ENCODE results near the gene HPDL. TPM values are rescaled to one million over a fixed set of nuclear protein-coding genes. Genes with fewer than 3 reads are reported as not detected.

HPDL gene
- total and polyA plus RNA-seq, 2 of the 4 experiments (the other 2 are of a cell fraction): 0.54 to 1.1 TPM

GRCh38 chr1:45327644-45328515 is 1.2 kb downstream of the HPDL start:
- WGBS, 2 experiments (ENCODE audit: extremely low coverage in 2 of 2, insufficient read length in 1 of 2): 60% methylated on average over 11 of the region's 19 CpGs; no CpG with 5 or more reads in 1 of the 2 experiments
- ChIA-PET CTCF (no interaction called here), POLR2A (ENCODE audit: unreplicated experiment) (no interaction called here)
- H3K27me3 ChIP-seq (ENCODE audit: control insufficient read depth, insufficient read depth, low read length): no peaks in the 10 kb centered on the region
- H3K56ac ChIP-seq (ENCODE audit: extremely low read depth, insufficient read depth, low read length): no peak overlapping the region
- H2AK9ac ChIP-seq (replicated peaks; ENCODE audit: low read depth, low read length, poor library complexity): peak overlapping the region; percentile 60
- peaks cover 16% of the 10 kb centered on the region for H3K36me3 ChIP-seq (ENCODE audit: control insufficient read depth, insufficient read depth, low read length)
- H3K9me1 ChIP-seq (ENCODE audit: insufficient read depth, low read length): peaks cover 3% of the 10 kb centered on the region; the same call in 1 of the 2 replicates
- BruUV-seq (replicated peaks): no TSS peak
- H3K27ac ChIP-seq (ENCODE audit: insufficient read depth, low read length): no peak overlapping the region
- H4K8ac ChIP-seq (ENCODE audit: low read depth in 2 of 2, low read length in 2 of 2): no peak overlapping the region; a peak in 1 of 4 replicates
- no peak overlapping the region for H2BK120ac ChIP-seq (ENCODE audit: low read depth, low read length)
- in situ Hi-C loops (cut with MboI; ENCODE audit: low sequenced_read_pairs): no loop called here
- no peaks in the 10 kb centered on the region for H4K20me1 ChIP-seq (ENCODE audit: insufficient read depth, low read length)
- no peak overlapping the region for H3K18ac ChIP-seq (ENCODE audit: low read depth, low read length)
- H3K14ac ChIP-seq (replicated peaks; ENCODE audit: low read depth, low read length): no peak overlapping the region
- H3K4me3 ChIP-seq (ENCODE audit: insufficient read depth, low read depth, low read length): no peak overlapping the region
- H2BK5ac ChIP-seq (ENCODE audit: low read depth, low read length, poor library complexity, severe bottlenecking): no peak overlapping the region
- DNase-seq (no peak), ATAC-seq (ENCODE audit: low read depth) (no peak)
- H2BK15ac ChIP-seq (ENCODE audit: low read depth, low read length): no peak overlapping the region
- no peak overlapping the region for H3K9ac ChIP-seq (ENCODE audit: low read depth, low read length)
- H2BK20ac ChIP-seq (ENCODE audit: low read depth, low read length): no peak overlapping the region
- no peaks in the 10 kb centered on the region for H3K79me1 ChIP-seq (ENCODE audit: low read depth in 1 of 2, low read length in 2 of 2)
- intact Hi-C loops (cut with micrococcal nuclease): no loop called here
- H3K4me1 ChIP-seq (ENCODE audit: control insufficient read depth, insufficient read depth, low read length): no peaks in the 10 kb centered on the region
- no peak overlapping the region for H3K23ac ChIP-seq (ENCODE audit: low read depth, low read length)
- H3K4ac ChIP-seq (ENCODE audit: low read depth, low read length): no peak overlapping the region
- H4K5ac ChIP-seq (ENCODE audit: low read depth, low read length): no peak overlapping the region
- peak overlapping the region; percentile 93 for H2AFZ ChIP-seq (replicated peaks; ENCODE audit: low read length, poor library complexity)
- dilution Hi-C loops (cut with HindIII; ENCODE audit: low sequenced_read_pairs, unreplicated experiment): no loop called here
- H2AK5ac ChIP-seq (ENCODE audit: low read depth, low read length): no peak overlapping the region
- H3K9me3 ChIP-seq (ENCODE audit: control insufficient read depth, insufficient read depth, low read length): no peaks in the 10 kb centered on the region
- no peak overlapping the region for H4K91ac ChIP-seq (ENCODE audit: insufficient read depth, low read depth, low read length)
- no peak overlapping the region for H3K4me2 ChIP-seq (ENCODE audit: low read depth, low read length)
- TF ChIP-seq SMC3 (IDR thresholded peaks at IDR 0.05; ENCODE audit: low read depth, low read length) (no peak), ELK1 (IDR thresholded peaks at IDR 0.05; ENCODE audit: borderline replicate concordance, low read depth, low read length) (no peak), MAZ (IDR thresholded peaks at IDR 0.05; ENCODE audit: borderline replicate concordance, low read depth, low read length) (no peak), POLR2A (IDR thresholded peaks at IDR 0.05; ENCODE audit: low read depth, low read length) (no peak), CTCF (conservative IDR thresholded peaks at IDR 0.05; ENCODE audit: low read depth, low read length) (no peak), CEBPB (IDR thresholded peaks at IDR 0.05; ENCODE audit: low read depth, low read length) (no peak), RAD21 (IDR thresholded peaks at IDR 0.05; ENCODE audit: low read length) (no peak), MXI1 (IDR thresholded peaks at IDR 0.05; ENCODE audit: borderline replicate concordance, low read depth, low read length) (no peak), NFE2L2 (IDR thresholded peaks at IDR 0.05; ENCODE audit: low read depth, low read length) (no peak), RCOR1 (IDR thresholded peaks at IDR 0.05; ENCODE audit: insufficient replicate concordance, low read length) (no peak), RFX5 (IDR thresholded peaks at IDR 0.05; ENCODE audit: low read depth, low read length) (no peak), MAFK (IDR thresholded peaks at IDR 0.05; ENCODE audit: low read depth, low read length) (no peak), CHD1 (IDR thresholded peaks at IDR 0.05; ENCODE audit: low read depth, low read length) (no peak), BHLHE40 (IDR thresholded peaks at IDR 0.05; ENCODE audit: low read depth, low read length) (no peak), FOS (IDR thresholded peaks at IDR 0.05; ENCODE audit: low read depth, low read length) (no peak)

All from IMR-90 (cell line).